Eye (tissue), 1 donor: ENCODE results near the gene TSPAN33.
A peak's percentile ranks its signal among the peaks of the same experiment; 100 is the strongest.
"Not testable (repeated sequence)": the region's sequence is repeated elsewhere in the genome, so short reads cannot be mapped to it uniquely, and the experiment has no call there.

Experiments used
- DNase-seq: peaks from one replicate; pipeline ENCODE4 v3.0.0-alpha.2; 2015

The TSPAN33 gene

DNA sequence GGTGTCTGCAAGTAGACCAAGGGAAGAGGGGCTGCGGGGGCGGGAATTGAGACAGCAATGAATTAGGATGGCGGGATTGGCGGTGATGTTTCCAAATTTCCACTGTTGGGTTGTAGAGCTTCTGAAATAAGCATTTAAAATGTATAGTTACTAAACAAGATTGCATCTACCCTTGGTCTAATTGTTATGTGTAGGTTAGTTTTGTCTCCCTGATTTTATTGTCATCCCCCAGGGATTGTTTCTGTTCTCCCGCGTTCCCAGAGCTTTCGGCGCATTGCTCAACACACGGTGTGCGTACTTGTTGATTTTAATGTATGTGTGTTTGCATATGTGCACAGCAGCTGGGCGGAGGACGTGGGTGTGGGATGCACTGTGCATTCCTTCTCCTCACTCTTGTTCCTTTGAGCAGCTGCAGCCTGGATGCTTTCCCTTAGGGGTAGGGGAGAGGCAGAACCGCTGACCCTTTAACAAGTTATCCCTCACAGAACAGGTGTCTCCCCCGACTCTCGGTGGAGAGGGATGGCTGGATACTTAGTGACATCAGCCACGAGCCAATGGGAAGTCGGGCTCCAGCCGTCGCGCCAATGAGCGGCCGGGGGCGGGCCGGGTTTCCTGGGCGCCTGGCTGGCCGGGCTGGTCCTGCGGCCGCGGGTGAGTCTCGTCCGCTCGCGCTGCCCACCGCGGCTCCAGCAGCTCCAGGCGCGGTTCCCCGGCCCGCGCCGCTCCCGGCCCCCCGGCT lies at the start of gene TSPAN33:
TSPAN33 (plus strand) TSS at position 613 of the 739 bp plus-strand sequence. CDS start 274 bp downstream, outside the sequence.
- peak; percentile 90 for DNase-seq

DNA sequence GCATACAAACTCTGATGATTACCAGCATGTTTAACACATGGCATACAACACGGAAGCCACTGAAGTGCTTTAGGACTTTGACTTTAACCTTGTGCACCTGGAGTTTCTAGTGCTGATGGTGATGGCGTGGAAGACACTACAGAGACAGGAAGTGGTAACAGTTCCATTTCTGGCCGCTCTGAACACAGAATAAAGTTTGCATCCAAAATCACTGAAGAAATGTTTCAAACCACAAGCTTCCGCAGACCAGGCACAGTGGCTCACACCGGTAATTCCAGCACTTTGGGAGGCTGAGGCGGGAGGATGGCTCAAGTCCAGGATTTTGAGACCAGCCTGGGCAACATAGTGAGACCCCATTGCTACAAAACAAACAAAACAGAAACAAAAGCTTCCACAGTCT lies 49.2 kb upstream of the TSPAN33 start:
- no peak for DNase-seq

- DNase-seq: peak; percentile 24
Measured at GRCh38 chr7:129098409-129099084, 46.0 kb upstream of the TSPAN33 start.

DNA sequence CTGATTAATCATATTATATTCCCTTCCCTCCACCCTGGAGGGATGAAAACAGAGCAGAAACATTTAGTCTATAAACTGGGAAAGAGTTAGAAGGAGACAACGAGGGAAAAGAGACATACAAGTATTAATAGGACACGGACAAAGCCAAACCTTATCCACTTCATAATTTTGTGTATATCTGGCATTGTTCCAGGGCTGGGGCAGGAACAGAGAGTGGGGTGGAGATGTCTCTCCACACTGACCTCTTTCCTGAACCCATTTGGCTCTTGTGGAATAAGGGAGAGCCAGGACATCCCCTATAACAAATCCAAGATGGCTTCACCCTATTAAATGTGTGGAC lies 43.7 kb upstream of the TSPAN33 start:
- DNase-seq: no peak

GRCh38 chr7:129101746-129102145 lies 42.8 kb upstream of the TSPAN33 start:
- peak; percentile 35 for DNase-seq

DNA sequence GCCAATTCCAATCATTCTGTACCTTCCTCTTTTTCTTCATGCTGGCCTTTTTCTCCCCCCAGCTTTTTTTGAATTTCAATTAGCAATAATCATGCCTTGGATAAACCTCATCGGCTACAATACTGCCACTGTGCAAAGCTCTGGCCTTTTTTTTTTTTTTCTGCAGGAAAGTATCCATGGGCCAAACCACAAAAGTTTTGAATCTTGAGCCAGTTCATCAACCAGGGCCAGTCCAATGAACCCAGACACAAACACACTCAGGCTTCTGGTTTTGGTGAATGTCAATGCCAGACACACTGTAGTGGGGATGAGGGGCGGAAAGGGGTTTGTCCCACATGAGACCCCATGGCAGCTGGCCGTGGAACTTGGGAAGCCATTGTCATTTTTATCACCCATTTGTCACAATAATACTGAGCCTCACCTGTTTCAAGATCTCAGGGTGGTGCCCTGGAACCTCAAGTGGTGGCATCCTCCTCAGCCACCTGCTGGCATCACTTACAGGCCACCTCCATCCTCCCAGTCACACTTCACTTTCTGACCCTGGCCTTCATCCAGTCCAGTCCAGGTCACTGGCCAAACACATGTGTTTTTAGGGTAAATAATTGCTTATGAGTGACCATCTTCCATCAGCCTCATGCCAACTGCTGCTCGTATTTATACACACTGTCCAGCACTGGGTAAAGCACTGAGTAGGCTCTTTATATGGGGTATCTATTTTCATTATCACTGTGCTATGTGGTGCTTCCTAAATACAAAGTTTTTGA lies 40.8 kb upstream of the TSPAN33 start:
- DNase-seq: no peak

DNA sequence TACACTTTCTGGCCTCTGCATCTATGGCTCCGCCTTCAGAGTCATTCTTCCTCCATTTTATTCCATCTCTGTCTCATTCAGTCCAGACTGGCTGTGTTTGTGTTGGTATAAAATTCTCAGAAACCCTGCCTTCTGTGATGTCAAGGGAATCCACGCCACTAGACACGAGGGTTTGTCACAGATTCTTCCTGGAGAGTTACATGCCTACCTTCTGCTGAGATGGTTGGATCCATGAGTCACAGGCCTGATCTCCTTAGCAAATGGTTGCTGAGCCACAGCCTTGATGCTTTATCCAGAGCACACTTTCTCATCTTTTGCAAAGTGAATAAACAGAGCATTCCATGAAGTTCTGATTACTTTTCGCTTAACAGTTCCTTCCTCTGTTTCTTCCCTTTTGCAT lies 35.9 kb upstream of the TSPAN33 start:
- no peak for DNase-seq

DNA sequence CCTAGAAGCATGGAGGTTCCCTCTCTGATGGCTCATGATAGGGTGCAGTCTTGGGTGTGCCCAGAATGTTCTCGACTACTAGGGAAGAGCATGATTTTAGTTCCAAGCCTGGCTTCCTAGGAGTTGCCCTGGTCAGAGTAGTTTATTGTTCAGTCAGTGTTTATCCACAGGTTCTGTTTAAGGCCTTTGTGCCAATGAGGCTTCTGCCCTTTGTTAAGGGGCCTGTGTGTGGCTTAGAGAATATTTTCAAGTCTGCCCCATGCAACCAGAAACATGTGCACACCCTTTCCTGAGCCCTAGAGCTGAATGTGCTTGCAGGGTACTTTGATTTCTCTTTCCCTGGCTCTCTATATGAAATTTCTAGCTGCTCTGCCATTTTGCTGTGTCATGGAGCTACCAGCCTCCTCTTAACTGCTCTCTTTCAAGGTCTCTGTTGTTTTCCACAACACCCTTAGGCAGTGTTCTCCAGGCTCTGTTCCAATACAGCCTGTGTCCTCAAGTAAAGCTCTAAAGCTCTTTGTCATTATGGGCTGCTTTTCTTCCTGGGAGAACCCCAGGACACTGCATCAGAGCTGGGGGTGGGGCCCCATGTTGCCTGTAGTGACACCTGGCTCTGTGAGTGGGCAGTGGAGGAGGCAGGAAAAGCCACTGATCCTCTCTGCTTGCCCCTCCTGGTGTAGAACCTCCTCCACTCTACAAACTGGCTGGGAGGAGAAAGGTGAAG lies 34.1 kb upstream of the TSPAN33 start:
- no peak for DNase-seq

DNA sequence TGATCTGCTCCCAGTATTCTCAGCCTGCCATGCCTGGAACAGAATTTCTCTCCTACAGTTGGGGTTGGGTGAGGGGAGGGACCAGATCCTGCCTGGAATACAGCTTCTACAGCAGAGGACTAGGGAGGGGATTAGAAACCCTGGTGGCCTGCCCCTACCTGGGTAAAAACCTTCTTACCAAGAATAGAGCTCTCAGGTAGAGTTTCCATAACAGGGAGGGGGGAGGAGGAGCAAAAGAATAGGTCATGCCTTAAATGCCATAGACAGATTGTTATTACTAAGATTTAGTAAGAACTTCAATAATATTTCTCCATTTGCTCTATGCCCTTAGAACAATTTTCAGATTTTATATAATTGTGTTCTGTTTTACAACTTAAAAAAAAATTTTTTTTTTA lies 33.5 kb upstream of the TSPAN33 start:
- no peak for DNase-seq

- DNase-seq: no peak
Measured at GRCh38 chr7:129115676-129116075, 28.8 kb upstream of the TSPAN33 start.

DNA sequence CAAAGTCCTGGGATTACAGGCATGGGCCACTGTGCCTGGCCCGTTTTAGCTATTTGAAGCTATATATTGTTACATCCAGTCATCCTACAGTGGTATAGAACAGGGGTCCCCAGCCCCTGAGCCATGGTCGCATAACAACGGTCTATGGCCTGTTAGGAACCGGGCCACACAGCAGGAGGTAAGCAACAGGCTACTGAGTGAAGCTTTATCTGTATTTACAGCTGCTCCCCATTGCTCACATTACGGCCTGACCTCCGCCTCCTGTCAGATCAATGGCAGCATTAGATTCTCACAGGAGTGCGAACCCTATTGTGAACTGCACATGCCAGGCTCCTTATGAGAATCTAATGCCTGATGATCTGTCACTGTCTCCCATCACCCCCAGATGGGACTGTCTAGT lies 26.3 kb upstream of the TSPAN33 start:
- DNase-seq: no peak

DNA sequence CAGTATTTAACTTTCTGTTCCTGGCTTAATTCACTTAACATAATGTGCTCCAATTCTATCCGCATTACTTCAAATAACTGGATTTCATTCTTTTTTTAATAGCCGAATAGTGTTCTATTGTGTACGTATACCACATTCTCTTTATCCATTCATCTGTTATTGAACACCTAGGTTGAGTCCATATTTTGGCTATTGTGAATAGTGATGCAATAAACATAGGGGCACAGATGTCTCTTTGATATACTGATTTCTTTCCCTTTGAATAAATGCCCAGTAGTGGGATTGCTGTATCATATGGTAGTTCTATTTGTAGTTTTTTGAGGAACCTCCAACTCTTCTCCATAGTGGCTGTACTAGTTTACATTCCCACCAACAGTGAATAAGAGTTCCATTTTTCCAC lies 25.5 kb upstream of the TSPAN33 start:
- DNase-seq: no peak

DNA sequence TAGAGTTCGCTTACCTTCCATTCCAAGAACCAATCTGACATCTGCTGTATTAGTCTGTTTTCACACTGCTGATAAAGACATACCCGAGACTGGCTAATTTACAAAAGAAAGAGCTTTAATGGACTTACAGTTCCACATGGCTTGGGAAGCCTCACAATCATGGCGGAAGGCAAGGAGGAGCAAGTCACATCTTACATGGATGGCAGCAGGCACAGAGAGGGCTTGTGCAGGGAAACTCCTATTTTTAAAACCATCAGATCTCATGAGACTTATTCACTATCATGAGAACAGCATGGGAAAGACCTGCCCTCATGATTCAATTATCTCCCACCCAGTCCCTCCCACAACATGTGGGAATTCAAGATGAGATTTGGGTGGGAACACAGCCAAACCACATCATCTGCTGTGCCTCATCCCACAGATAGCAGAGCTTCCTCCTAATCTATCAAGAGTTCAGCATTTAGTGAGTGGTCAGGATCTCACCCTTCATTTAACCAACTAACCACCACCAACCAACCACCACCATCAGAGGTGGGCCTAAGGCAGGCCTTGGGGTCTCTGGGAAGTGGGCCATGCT lies 22.9 kb upstream of the TSPAN33 start:
- not testable (repeated sequence) for DNase-seq

GRCh38 chr7:129122078-129122750 lies 22.3 kb upstream of the TSPAN33 start:
- DNase-seq: no peak

DNA sequence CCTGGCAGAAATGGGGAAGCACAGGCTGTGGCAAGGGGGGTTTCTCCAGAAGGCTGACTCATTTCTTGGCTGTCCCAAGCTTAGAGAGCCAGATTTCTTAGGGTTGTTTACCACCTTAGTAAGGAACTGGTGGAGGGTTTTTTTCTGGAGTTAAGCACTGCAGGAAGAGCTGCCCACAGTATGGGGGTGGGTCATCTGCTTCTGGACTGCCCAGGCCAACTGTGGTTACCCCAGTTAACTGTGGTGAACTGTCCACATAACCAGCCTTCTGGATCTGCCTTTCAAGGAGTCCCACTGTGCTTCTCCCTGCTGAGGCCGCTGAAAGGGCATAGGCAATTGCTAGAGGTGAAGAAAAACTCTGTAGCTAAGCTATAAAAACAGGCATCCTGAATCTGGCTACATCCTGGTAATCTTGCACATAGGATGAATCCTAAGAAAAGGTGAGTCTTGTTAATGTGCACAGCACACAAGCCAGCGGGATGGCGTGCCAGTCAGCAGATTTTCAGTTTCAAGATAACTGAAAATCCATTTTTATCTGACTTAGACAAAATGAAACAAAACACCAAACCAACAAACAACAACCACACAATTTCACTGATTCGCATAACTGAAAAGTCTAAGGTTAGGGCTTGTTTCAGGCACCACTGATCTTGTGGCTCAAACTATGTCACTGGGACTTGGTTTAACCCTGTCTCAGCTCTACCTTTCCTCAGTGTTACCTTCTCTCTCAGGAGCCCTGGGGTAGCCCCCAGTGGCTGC lies 21.6 kb upstream of the TSPAN33 start:
- DNase-seq: no peak

- no peak for DNase-seq
Measured at GRCh38 chr7:129123510-129123857, 21.0 kb upstream of the TSPAN33 start.

GRCh38 chr7:129126314-129126713 lies 18.2 kb upstream of the TSPAN33 start:
- DNase-seq: no peak

DNA sequence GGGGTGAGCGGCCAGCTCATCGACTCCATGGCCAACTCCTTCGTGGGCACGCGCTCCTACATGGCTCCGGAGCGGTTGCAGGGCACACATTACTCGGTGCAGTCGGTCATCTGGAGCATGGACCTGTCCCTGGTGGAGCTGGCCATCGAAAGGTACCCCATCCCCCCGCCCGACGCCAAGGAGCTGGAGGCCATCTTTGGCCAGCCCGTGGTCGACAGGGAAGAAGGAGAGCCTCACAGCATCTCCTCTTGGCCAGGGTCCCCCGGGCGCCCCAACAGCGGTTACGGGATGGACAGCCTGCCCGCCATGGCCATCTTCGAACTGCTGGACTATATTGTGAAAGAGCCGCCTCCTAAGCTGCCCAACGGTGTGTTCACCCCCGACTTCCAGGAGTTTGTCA lies 17.4 kb upstream of the TSPAN33 start:
- DNase-seq: no peak

GRCh38 chr7:129127601-129128000 lies 16.9 kb upstream of the TSPAN33 start:
- DNase-seq: no peak

DNA sequence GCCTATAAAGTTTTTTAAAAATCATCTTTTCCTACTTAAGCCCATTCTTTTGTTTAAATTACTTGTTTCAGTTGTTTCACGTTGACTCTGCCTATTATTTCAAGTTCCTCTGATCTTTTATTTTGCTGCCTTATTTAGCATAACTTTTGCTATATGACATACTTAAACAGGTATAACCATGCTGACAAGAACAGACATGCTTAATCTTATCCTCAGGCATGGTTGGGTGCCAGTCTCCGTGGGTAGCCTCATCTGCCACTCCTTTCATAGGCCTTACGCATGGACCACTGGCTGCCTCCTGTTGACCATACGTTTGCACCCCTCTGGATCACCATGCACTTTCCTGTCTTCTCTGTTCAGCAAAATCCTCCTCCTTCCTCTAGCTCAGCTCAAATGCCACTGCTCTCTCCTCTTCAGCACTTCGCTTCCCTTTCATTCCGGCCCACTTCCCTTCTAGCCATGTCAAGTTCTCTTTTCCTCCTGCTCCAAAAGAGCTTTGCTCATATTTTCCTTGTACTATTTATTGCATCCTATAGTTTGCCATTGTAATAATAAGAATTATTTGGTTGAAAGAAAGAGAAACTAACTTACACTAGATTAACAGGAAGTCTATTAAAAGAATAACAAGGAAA lies 10.0 kb upstream of the TSPAN33 start:
- DNase-seq: no peak
